HG02759 (cell line): ENCODE results near the gene ARFRP1.
"Not testable (repeated sequence)": the region's sequence is repeated elsewhere in the genome, so short reads cannot be mapped to it uniquely, and the experiment has no call there.

Source experiments
- ATAC-seq: cut with Tn5 transposase; IDR thresholded peaks from one replicate; pipeline ENCODE4 v1.9.1; 2021; ENCODE audit warnings: mild to moderate bottlenecking, moderate library complexity; ENCODE audit not compliant: unreplicated experiment

Gene ARFRP1

GRCh38 chr20:63678667-63679465 lies 28.9 kb downstream of the ARFRP1 start:
- ATAC-seq = no peak

DNA sequence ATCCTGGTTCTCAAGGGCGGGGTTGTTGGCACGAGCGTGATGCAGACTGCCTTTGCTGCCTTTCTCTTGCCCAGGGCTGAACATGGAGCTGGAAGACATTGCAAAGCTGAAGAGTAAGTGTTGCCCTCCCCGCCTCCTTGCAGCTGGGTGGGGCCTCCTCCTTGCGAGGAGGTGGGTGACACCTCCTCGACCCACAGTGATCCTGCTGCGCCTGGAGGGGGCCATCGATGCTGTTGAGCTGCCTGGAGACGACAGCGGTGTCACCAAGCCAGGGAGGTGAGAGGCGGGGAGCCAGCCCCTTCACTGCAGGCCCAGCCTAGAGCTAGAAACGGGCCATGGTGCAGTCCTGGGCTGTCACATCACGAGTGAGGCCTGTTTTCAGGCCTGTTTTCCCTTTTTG lies 29.7 kb downstream of the ARFRP1 start:
- ATAC-seq = no peak

DNA sequence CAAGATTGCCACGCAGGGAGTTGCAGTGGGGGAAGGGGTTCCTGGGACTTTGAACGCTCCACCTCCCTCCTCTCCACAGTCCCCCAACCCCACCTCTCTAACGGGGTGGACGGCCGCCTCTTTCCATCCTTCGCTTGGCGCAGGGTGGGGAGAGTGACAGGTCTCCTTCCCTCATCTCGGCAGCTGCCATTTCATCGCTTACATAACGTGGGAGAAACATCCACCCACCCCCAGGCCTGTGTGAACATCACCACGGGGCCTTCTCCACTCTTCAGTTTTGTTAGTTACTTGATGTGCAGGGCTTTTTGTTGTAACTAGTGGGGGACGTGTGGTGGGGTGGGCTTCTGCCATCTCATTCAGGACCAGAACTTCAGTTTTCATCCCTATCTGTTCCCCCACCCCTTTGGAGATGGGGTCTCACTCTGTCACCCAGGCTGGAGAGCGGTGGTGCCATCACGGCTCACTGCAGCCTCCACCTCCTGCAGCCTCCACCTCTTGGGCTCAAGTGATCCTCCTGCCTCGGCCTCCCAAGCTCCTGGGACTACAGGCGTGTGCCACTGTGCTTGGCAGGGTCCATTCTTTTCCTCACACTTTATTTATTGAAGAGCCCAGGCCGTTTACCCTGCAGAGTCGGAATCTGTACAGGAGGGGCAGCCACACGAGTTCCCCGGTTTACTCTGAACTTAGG lies 32.0 kb downstream of the ARFRP1 start:
- no peak for ATAC-seq

GRCh38 chr20:63673951-63674350 lies 33.8 kb downstream of the ARFRP1 start:
- no peak for ATAC-seq

DNA sequence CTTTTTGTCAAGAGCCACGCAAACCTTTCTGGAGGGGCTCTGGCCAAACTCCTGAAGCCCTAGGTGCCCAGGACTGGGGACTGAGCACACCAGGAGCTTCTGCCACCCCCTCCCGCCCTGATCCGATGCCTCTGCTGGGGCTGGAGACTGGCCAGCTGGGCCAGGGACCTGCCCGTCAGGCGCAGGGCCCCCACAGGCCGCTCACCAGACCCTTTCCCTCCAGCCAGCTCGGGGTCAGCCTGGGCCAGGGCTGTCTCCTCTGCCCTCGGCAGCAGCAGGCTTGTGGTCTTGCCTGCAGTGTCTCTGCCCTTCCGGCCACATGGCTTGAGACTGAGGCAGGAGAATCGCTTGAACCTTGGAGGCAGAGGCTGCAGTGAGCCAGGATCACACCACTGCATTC lies 35.1 kb downstream of the ARFRP1 start:
- no peak for ATAC-seq

DNA sequence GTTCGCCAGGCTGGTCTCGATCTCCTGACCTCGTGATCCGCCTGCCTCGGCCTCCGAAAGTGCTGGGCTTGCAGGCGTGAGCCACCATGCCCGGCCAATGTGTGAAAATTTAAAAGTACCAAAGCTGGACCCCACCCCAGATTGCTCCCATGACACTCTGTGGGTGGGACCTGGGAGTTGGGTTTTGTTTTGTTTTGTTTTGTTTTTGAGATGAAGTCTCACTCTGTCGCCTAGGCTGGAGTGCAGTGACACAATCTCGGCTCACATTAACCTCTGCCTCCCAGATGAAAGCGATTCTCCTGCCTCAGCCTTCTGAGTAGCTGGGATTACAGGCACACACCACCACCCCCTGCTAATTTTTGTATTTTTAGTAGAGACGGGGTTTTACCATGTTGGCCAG lies 36.1 kb downstream of the ARFRP1 start:
- not testable (repeated sequence) for ATAC-seq

- ATAC-seq = no peak
Measured at GRCh38 chr20:63668351-63668750, 39.4 kb downstream of the ARFRP1 start.

- no peak for ATAC-seq
Measured at GRCh38 chr20:63667858-63668257, 39.9 kb downstream of the ARFRP1 start.

- ATAC-seq = no peak
Measured at GRCh38 chr20:63665708-63666107, 42.1 kb downstream of the ARFRP1 start.

DNA sequence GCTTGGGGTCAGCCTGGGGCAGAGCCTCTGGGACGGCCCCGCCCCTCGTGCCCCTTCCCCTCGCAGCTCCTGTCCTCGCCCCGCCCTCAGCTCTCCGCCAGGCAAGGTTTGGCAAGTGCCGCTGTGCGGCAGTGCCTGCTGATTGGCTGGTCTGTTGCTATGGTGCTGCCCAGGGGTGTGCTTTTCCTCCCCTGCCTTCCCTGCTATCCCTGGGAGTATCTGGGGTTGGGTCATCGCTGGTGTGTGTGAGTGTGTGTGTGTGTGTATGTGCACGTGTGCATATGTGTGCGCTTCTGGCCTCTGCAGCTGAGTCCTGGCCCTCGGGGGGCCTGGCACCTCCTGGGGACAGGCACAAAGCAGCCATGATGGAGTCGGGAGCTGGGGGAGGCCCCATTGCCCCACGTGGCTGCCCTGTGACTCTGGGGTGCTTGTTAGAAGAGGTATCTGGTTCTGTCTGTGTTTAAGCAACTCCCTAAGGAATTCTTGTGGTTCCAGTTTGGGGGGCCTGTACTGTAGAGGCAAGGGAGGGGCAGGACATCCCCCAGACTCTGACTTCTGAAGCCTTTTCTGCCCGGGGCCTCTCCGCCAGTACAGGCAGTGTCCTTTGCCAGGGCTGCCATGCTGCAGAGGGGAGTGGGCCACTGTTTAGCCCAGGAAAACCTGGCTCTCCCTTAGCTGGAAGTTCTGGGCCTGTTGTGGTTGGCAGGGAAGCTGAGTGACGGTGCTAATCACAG lies 42.7 kb downstream of the ARFRP1 start:
- ATAC-seq = no peak

DNA sequence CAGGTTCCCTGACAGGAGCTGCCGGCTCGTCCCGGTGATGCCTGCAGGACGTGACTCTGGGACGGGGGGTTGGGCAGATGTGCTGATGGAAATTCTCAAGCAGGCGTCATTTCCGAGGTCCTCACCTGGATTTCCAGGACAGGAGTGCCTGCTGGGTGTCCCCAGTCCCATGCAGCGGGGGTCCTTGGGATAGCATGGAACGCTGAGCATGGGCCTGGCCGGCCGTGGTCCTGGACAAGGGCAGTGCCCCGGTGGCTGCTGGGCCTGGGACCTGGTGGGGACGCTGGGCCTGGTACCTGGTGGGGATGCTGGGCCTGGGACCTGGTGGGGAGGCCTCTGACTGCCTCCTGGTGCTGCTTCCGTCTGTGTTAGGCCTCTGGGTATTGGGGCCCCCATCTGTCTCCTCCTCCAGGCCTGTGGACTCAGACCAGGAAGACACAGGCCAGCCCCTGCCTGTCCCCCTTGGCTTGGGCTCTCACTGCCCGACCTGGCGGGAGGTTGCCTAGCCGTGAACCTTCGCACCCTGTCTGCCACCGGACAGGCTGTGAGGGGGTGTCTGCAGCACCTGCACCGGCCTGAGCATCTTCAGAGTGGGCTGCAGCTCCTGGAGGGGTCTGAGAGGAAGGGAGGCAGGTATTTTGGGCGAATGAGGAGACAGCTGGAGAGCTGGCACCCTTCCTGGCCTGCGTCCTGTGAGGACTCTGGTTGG lies 43.5 kb downstream of the ARFRP1 start:
- no peak for ATAC-seq

DNA sequence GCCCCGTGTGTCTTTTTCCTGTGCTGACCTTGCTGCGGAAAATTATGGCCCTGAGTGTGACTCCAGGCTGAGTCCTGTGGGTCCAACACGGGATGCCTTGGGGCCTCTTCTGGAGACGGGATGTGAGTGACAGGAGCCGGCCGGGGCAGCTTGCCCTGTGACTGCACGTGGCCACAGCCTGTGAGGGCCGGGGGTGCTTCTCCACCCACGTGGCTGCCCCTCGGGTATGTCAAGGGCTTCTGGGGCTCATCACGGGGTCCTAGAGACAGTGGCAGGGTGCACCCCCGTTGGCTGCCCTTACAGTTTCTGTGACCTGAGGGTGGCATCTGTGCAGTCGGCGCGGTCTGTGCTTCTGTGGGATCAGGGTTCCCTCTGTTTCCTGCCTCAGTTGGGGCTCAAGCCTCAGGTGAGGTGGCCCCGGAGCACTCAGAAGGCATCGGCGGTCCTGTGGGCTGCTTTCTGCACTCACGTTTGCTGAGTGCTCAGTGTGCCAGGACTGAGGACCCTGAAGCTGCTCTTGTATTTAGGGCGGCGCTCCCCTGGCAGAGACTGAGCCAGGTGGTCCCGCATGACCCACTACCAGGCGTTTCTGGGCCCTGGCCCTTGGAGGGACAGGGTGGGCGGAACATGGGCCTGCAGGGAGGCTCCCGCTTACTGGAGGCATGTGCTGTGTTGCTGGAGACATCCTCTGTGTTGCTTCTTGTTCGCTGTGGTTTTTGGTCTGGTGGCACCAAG lies 44.3 kb downstream of the ARFRP1 start:
- ATAC-seq = no peak

DNA sequence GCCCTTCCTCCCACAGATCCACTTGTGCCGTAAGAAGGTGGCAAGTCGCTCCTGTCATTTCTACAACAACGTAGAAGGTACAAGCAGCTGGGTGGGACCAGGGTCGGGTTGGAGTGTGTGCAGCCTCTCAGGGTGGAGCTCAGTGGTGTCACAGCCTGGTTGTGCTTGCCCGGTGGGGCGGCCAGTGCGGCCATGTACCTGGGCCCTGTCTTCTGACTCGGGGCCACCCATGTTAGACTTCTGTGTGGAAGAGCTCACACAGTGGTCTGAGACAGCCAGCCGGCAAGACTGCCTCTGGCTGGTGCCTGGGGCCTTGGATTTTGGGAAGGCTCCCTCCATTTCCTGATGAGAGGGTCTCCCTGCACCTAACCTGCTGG lies 45.0 kb downstream of the ARFRP1 start:
- ATAC-seq = no peak

- no peak for ATAC-seq
Measured at GRCh38 chr20:63661959-63662812, 45.6 kb downstream of the ARFRP1 start.

DNA sequence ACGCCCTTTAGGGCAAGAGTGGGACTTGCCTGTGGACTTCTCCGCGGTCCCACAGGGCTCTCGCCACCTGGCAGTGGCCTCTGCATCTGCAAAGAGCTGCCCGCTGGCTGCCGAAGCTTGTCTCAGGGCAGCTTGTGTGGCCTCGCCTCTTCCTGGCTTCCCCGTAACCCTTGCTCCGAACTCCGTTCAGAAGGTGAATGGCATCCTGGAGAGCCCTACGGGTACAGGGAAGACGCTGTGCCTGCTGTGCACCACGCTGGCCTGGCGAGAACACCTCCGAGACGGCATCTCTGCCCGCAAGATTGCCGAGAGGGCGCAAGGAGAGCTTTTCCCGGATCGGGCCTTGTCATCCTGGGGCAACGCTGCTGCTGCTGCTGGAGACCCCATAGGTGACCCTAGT lies 46.7 kb downstream of the ARFRP1 start:
- no peak for ATAC-seq

- ATAC-seq = no peak
Measured at GRCh38 chr20:63660622-63661021, 47.2 kb downstream of the ARFRP1 start.

- not testable (repeated sequence) for ATAC-seq
Measured at GRCh38 chr20:63660174-63660573, 47.6 kb downstream of the ARFRP1 start.

GRCh38 chr20:63659370-63659769 lies 48.4 kb downstream of the ARFRP1 start:
- ATAC-seq = no peak

DNA sequence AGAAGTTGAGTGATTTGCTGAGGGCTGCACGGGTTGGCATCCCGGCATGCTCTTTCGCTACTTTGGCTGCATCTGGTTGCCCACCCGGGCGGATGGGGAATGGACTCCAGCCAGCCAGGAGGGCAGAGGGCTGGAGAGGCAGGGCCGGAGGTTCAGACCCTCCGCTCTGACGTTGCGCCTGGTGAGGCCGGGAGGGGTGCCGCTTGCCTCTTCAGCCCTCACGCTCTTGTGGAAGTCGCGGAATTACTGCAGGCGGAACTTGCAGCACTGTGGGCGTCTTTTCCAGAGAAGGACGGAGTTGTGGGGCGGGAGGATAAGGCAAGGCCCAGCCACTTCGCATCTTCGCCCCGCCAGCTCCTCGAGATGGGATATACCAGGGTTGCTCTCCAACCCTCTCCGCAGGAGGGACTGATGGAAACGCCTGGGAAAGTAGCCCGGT lies 49.0 kb downstream of the ARFRP1 start:
- ATAC-seq = peak; percentile 29
